Hematopoietic multipotent progenitor cell treated with erythropoietin and hydrocortisone succinate and interleukin-3 and kit ligand, for 17 days (in vitro differentiated cells): ENCODE data around the gene SLC16A12.

Experiments
- DNase-seq: peaks from one replicate; pipeline ENCODE4 v3.0.0-alpha.2; 2015; ENCODE audit warnings: low spot score

SLC16A12 gene

GRCh38 chr10:89535171-89536012, at the start of gene SLC16A12:
SLC16A12 (minus strand) TSS chr10:89535594; CDS start chr10:89462578, 73,016 bp downstream.
- no peak for DNase-seq

DNA sequence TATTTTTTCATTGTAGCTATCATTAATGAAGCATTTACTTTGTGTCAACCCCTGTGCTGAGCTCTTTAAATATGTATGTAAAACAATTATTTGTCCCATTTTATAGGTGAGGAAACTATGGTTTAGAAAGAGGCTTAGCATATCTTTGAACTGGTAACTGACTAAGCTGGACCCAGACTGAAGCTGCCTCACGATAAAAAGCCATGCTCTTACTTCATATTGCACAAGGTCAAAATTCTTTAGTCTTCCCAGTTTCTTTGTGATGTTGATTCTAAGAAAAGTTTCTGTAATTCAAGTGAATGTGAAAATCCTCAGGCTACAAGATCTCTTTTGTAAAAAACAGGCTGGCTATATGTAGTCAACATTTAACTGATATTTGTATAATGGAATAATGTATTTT, 46.6 kb upstream of the SLC16A12 start:
- no peak for DNase-seq

- DNase-seq: no peak
These were observed 44.8 kb upstream of the SLC16A12 start for GRCh38 chr10:89580243-89580642.

- DNase-seq: no peak
These were observed 41.3 kb upstream of the SLC16A12 start for GRCh38 chr10:89576696-89577095.

DNA sequence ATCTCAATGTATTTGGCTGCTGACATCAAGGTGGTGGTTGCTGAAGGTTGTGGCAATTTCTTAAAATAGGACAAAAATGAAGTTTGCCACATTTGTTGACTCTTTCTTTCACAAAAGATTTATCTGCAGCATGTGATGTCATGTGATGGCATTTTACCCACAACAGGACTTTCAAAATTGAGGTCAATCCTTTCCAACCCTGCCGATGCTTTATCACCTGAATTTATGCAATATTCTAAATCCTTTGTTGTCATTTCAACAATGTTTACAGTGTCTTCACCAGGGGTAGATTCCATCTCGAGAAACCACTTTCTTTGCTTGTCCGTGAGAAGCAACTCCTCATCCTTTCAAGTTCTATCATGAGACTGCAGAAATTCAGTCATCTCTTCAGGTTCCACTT, 40.6 kb upstream of the SLC16A12 start:
- DNase-seq: no peak

DNA sequence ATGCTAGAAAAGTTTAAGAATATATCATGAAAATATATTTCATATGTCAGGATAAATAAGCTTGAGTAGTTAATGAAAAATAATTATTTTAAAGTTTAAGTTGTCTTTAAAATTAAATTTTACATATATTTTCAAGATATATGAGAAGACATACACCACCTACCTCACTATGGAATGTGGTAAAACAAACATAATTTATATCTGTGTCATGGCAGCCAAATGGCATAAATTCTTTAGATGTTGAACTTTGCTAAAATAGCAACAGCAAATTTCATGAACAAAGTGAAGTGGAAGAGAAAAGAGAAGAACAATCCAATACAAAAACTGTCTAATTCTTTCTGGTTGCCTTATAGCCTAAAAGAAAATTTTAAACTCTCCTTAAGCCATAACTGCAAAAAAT, 39.6 kb upstream of the SLC16A12 start:
- DNase-seq: no peak

DNA sequence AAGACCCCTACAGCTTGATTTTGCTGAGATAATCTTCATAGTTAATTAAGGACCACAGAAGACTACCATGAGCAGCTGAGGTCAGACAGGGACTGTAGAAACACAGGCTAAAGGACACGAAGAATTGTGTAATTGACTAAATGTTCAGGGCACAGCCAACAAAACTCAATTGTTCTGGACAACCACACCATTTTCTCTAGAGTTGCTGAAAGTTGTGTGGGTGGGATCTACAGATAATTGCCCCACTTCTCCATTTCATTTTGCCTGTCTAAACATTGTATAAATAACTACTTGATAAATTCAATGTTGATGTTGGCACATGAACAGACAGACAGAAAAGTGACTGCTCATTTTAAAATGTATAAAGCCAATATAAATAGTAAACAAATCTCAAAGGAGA, 39.0 kb upstream of the SLC16A12 start:
- no peak for DNase-seq

DNA sequence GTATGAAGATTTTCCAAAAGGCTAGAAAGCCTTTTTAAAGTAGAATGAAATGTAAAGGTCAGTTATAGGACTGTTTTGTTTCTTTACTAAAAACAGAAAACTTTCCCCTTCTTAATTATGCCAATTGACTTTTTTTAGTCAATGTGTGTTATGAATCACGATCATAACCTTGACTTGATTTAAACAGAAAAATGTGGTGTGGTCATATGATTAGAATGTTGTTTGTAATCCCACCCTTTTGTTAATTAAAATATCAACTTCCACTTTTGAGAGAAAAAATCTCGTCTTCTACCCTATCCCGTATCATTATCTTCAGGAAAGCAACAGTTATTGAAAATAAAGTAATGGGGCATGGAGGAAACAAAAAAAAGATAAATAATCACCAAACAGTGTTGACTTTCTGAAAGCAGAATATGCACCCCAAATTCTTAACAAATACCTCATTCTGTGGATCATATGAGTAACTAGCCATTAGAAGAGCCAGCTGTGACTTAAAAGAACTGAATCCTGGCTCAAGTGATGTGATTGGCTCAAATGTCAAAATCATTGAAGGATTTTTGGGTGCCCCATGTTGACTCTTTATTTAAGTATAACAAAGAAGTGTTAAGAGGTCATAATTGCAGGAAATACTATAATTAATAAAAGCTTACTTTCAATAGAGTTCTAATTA, 32.3 kb upstream of the SLC16A12 start:
- DNase-seq: no peak

DNA sequence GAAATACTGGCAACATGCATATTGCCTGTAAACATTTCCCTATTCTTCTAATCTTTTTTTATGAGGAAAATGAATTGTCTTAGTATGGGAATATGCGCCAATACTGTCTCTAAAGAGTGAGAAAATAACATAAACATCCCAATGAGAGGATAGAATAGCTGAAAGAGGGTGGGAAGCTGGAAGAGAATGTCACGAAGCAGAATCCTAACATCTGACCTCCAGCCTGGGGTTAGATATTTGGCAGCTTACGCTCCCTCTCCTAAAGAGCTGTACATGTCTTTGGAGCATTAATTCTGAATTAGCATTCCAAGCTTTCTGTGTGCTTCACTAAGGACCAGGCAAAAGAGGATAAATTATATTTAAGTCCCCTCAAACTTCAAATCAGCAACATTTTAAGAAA, 31.6 kb upstream of the SLC16A12 start:
- DNase-seq: no peak

GRCh38 chr10:89566095-89566950, 30.9 kb upstream of the SLC16A12 start:
- DNase-seq: no peak

DNA sequence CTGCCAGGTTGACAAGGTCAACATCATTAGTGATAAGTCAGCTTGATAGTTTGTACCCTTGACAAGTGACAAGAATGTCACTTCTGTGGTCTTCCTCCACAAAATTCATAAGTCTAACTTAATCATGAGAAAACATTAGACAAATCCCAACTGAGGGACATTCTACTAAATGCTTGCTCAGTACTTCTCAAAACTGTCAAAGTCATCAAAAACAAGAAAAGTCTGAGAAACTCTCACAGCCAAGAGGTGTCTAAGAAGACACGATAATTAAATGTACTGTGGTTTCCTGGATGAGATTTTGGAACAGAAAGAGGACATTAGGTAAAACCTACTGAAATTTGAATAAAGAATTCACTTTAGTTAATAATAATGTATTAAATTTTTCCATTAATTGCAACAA, 29.8 kb upstream of the SLC16A12 start:
- no peak for DNase-seq

GRCh38 chr10:89563861-89564478, 28.6 kb upstream of the SLC16A12 start:
- DNase-seq: peak; percentile 63

DNA sequence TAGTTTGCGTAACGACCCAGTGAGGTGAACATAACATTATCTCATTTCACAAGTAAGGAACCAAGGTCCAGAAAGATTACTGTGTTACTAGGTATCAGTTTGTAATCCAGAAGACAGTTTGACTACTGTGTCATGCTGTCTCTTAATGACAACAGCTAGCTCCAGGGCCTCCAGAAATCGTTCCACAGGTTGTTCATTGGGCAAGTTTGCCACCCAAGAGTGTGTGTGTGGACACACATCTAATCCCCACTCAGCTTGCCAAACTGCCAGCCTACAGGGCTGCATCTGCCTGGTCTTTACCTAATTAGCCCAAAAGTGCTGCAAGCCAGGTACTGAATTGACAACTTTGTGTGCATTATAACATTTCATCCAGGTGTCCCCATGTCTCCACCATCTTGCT, 27.9 kb upstream of the SLC16A12 start:
- no peak for DNase-seq

DNA sequence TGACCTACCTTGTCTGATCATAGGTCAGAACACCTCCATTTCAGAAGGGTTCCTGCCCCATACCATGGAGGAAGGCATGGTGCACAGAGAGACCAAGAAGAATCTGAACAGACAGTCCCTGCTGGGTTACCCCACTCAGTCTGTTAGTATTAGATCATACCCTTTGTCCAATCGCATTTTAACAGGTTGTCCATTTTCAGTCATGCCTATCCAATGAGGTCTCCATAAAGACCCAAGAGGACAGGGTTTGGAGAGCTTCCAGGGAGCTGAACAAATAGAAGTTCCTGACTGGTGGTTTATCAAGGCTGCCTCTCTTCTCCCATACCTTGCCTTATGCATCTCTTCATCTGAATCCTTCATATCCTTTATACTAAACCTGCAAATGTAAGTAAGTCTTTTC, 21.2 kb upstream of the SLC16A12 start:
- no peak for DNase-seq

DNA sequence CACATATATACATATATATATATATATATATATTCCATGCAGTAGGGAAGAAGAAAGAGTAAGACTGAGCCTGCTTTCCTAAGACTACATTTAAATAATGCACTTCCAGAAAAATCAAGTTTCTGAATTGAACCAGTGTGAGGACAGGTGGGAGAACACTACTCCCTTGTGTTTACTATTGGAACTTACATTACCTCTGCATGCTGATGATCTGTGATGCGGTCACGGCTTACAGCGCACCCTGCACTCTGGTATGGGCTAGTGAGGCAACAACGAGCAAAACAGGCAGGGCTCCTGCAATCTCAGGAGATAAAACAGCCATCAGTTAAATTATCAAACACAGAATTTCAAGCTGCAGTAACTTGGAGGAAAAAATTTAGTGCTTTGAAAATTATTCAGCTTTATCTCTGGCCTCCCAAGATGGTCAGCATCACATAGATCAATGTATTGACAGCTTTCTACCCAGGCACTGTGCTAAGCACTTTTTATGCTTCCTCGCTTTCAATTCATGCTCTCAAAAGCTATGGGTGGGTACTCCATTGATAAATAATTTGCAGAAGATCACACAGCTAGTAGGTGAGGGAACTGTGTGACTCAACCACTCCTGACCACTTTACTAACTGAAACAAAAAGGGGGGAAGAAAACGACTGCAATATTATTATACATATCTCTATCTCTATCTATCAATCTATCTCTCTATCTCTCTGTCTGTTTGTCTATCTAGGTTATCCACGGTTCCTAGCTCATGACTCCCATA, 20.5 kb upstream of the SLC16A12 start:
- DNase-seq: no peak

DNA sequence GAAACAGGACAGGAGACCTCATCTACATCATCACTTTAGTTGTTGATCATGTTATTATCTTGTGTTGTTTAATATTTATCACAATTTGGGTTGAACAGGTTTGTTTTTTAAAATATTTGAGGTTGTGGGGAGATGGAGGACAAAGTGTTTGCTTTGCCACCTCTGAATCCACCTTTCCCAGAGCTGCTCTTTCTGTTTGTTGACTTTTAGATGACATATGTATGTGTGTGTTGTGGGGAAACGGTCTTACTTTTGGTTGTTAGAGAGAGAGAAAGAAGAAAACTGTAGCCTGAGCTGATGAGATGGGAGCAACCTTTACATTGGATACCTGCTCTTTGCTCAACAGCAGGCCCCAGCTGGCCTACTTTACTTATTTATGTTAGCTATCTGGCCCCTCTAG, 19.0 kb upstream of the SLC16A12 start:
- DNase-seq: no peak

- DNase-seq: no peak
These were observed 17.8 kb upstream of the SLC16A12 start for GRCh38 chr10:89553064-89553734.

DNA sequence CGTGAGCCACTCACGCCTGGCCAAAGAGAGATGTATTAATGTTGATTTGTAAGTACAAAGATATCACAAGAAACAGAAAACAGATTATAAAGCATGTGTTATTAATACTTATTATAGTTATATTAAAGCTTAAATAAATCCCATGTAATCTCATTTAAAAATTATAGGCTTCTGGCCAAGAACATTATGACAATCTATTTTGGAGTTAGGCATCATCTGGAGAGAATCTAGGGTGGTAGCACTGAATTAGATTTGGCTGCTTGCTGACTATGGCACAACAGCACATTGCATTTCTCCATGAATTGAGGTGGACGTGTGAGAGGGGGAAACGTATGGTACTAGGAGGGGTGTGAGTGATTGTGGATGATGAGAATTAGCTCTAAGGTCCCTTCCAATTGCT, 16.8 kb upstream of the SLC16A12 start:
- no peak for DNase-seq

GRCh38 chr10:89550509-89550908, 15.1 kb upstream of the SLC16A12 start:
- DNase-seq: no peak

- no peak for DNase-seq
These were observed 14.1 kb upstream of the SLC16A12 start for GRCh38 chr10:89549510-89549909.

GRCh38 chr10:89548673-89549072, 13.3 kb upstream of the SLC16A12 start:
- DNase-seq: no peak
